Ectodermal cell (in vitro differentiated cells): ENCODE results near the gene CD9.

Experiments used
- H3K27ac ChIP-seq: 2 replicates; pipeline ENCODE4 v1.7.0; 2013; ENCODE audit warnings: mild to moderate bottlenecking, low read depth, low read length; ENCODE audit not compliant: insufficient read depth, poor library complexity, severe bottlenecking
- H3K27me3 ChIP-seq: 2 replicates; pipeline ENCODE4 v1.7.0; 2013; ENCODE audit warnings: mild to moderate bottlenecking, low read length; ENCODE audit not compliant: insufficient read depth, control insufficient read depth, poor library complexity, severe bottlenecking
- H3K36me3 ChIP-seq: one replicate; pipeline ENCODE4 v1.7.0; 2013; ENCODE audit warnings: low read length; ENCODE audit not compliant: control insufficient read depth, insufficient read depth
- H3K4me1 ChIP-seq: one replicate; pipeline ENCODE4 v1.7.0; 2013; ENCODE audit warnings: low read length; ENCODE audit not compliant: control insufficient read depth, insufficient read depth
- H3K4me3 ChIP-seq: 2 replicates; pipeline ENCODE4 v1.7.0; 2013; ENCODE audit warnings: low read depth, low read length, control low read depth; ENCODE audit not compliant: insufficient read depth
- H3K9me3 ChIP-seq: 2 replicates; pipeline ENCODE4 v1.7.0; 2013; ENCODE audit warnings: mild to moderate bottlenecking, low read length, moderate library complexity; ENCODE audit not compliant: control insufficient read depth
- WGBS, 2 experiments: methylation state at CpG; one replicate each; pipeline ENCODE4 v1.1.7; 2013; ENCODE audit warnings: missing lambda C conversion rate in 2 of 2; 5-methylcytosine and 5-hydroxymethylcytosine counted together

The CD9 gene

GRCh38 chr12:6201826-6202225 is 1.6 kb downstream of the CD9 start:
- peaks cover 33% of the 10 kb centered on the region for H3K4me1 ChIP-seq
- H3K27me3 ChIP-seq: peaks cover 57% of the 10 kb centered on the region
- no peaks in the 10 kb centered on the region for H3K9me3 ChIP-seq
- WGBS, 2 experiments: 92 to 93% methylated on average over 3 of the region's 3 CpGs
- H3K36me3 ChIP-seq: no peaks in the 10 kb centered on the region
- no peak overlapping the region for H3K4me3 ChIP-seq
- H3K27ac ChIP-seq: no peak overlapping the region

GRCh38 chr12:6202304-6202703 is 2.1 kb downstream of the CD9 start:
- 86 to 87% methylated on average over 6 of the region's 6 CpGs for WGBS, 2 experiments
- H3K27me3 ChIP-seq: peaks cover 57% of the 10 kb centered on the region

GRCh38 chr12:6202846-6203245 is 2.6 kb downstream of the CD9 start:
- peaks cover 57% of the 10 kb centered on the region for H3K27me3 ChIP-seq
- no peak overlapping the region for H3K4me3 ChIP-seq
- no peaks in the 10 kb centered on the region for H3K36me3 ChIP-seq
- 94 to 99% methylated on average over 3 of the region's 3 CpGs for WGBS, 2 experiments
- no peaks in the 10 kb centered on the region for H3K9me3 ChIP-seq
- peaks cover 33% of the 10 kb centered on the region for H3K4me1 ChIP-seq
- no peak overlapping the region for H3K27ac ChIP-seq

More at GRCh38 chr12:6202304-6202703, 2.1 kb downstream of the CD9 start:
- H3K36me3 ChIP-seq: no peaks in the 10 kb centered on the region
- no peak overlapping the region for H3K4me3 ChIP-seq
- H3K4me1 ChIP-seq: peaks cover 33% of the 10 kb centered on the region
- H3K27ac ChIP-seq: no peak overlapping the region
- no peaks in the 10 kb centered on the region for H3K9me3 ChIP-seq

GRCh38 chr12:6203601-6204000 is 3.4 kb downstream of the CD9 start:
- WGBS, 2 experiments: 83 to 88% methylated on average over 3 of the region's 3 CpGs
- no peaks in the 10 kb centered on the region for H3K36me3 ChIP-seq
- H3K4me1 ChIP-seq: peaks cover 33% of the 10 kb centered on the region
- no peak overlapping the region for H3K4me3 ChIP-seq
- H3K27ac ChIP-seq: no peak overlapping the region
- peaks cover 51% of the 10 kb centered on the region for H3K27me3 ChIP-seq
- H3K9me3 ChIP-seq: no peaks in the 10 kb centered on the region

- peaks cover 41% of the 10 kb centered on the region for H3K27me3 ChIP-seq
- WGBS, 2 experiments: 71 to 78% methylated on average over 5 of the region's 5 CpGs
- H3K4me3 ChIP-seq: no peak overlapping the region
- H3K4me1 ChIP-seq: peaks cover 23% of the 10 kb centered on the region
- H3K27ac ChIP-seq: no peak overlapping the region
- no peaks in the 10 kb centered on the region for H3K9me3 ChIP-seq
- no peaks in the 10 kb centered on the region for H3K36me3 ChIP-seq
Observed at GRCh38 chr12:6204533-6205143, 4.4 kb downstream of the CD9 start.

GRCh38 chr12:6205144-6205539 is 4.9 kb downstream of the CD9 start:
- Histone ChIP-seq H3K27ac (no peak overlapping the region), H3K9me3 (no peaks in the 10 kb centered on the region), H3K36me3 (no peaks in the 10 kb centered on the region), H3K4me1 (peaks cover 21% of the 10 kb centered on the region), H3K27me3 (peaks cover 37% of the 10 kb centered on the region), H3K4me3 (no peak overlapping the region)
- 16 to 17% methylated on average over 8 of the region's 8 CpGs for WGBS, 2 experiments

GRCh38 chr12:6205761-6206160 is 5.6 kb downstream of the CD9 start:
- Histone ChIP-seq H3K36me3 (no peaks in the 10 kb centered on the region), H3K27me3 (peaks cover 31% of the 10 kb centered on the region), H3K9me3 (no peaks in the 10 kb centered on the region), H3K27ac (no peak overlapping the region), H3K4me1 (peaks cover 21% of the 10 kb centered on the region), H3K4me3 (no peak overlapping the region)
- WGBS, 2 experiments: 31 to 42% methylated on average over 2 of the region's 2 CpGs

- 96 to 98% methylated on average over 4 of the region's 4 CpGs for WGBS, 2 experiments
- no peak overlapping the region for H3K27ac ChIP-seq
- H3K4me3 ChIP-seq: no peak overlapping the region
- peaks cover 25% of the 10 kb centered on the region for H3K27me3 ChIP-seq
- no peaks in the 10 kb centered on the region for H3K9me3 ChIP-seq
- peaks cover 15% of the 10 kb centered on the region for H3K4me1 ChIP-seq
- no peaks in the 10 kb centered on the region for H3K36me3 ChIP-seq
Observed at GRCh38 chr12:6206327-6206726, 6.1 kb downstream of the CD9 start.

GRCh38 chr12:6207259-6207925 is 7.2 kb downstream of the CD9 start:
- H3K36me3 ChIP-seq: no peaks in the 10 kb centered on the region
- WGBS, 2 experiments: 81 to 82% methylated on average over 9 of the region's 9 CpGs
- no peak overlapping the region for H3K4me3 ChIP-seq
- no peak overlapping the region for H3K27ac ChIP-seq
- H3K4me1 ChIP-seq: peaks cover 16% of the 10 kb centered on the region
- H3K9me3 ChIP-seq: no peaks in the 10 kb centered on the region
- H3K27me3 ChIP-seq: peaks cover 15% of the 10 kb centered on the region

- Histone ChIP-seq H3K27me3 (peaks cover 7% of the 10 kb centered on the region), H3K9me3 (no peaks in the 10 kb centered on the region), H3K36me3 (no peaks in the 10 kb centered on the region), H3K27ac (no peak overlapping the region), H3K4me3 (no peak overlapping the region), H3K4me1 (peaks cover 17% of the 10 kb centered on the region)
- 95 to 97% methylated on average over 5 of the region's 6 CpGs for WGBS, 2 experiments
Observed at GRCh38 chr12:6208130-6208529, 7.9 kb downstream of the CD9 start.
